Fibroblast of pulmonary artery (primary cell): Measurements from ENCODE around the gene NEURL1.

Experiments
- DNase-seq: peaks from one replicate; pipeline ENCODE4 v3.0.0-alpha.2; 2010; ENCODE audit warnings: low read depth
- H3K4me3 ChIP-seq: replicated peaks from 2 replicates; pipeline ENCODE4 v1.5.1; 2011; ENCODE audit warnings: low read depth, mild to moderate bottlenecking, control low read depth, low read length, moderate library complexity
- CTCF ChIP-seq: IDR thresholded peaks from 2 replicates; pipeline ENCODE4 v1.5.1; 2011; ENCODE audit warnings: mild to moderate bottlenecking, control low read depth, low read length, inconsistent platforms; ENCODE audit errors: missing control alignments

The NEURL1 gene

GRCh38 chr10:103542764-103543616 is 49.5 kb downstream of the NEURL1 start:
- peak; percentile 59 for DNase-seq
- peak; percentile 67 for TF ChIP-seq CTCF
- peak overlapping the region; percentile 35 for H3K4me3 ChIP-seq

GRCh38 chr10:103543617-103544525 is 50.4 kb downstream of the NEURL1 start:
- no peak for DNase-seq
- no peak for TF ChIP-seq CTCF
- no peak overlapping the region for H3K4me3 ChIP-seq

GRCh38 chr10:103544657-103545310 is 51.3 kb downstream of the NEURL1 start:
- H3K4me3 ChIP-seq: no peak overlapping the region
- no peak for TF ChIP-seq CTCF
- no peak for DNase-seq

GRCh38 chr10:103545366-103545765 is 51.9 kb downstream of the NEURL1 start:
- no peak for TF ChIP-seq CTCF
- H3K4me3 ChIP-seq: no peak overlapping the region
- no peak for DNase-seq

GRCh38 chr10:103545771-103546281 is 52.3 kb downstream of the NEURL1 start:
- no peak for DNase-seq
- no peak overlapping the region for H3K4me3 ChIP-seq
- TF ChIP-seq CTCF: no peak

GRCh38 chr10:103546401-103546800 is 52.9 kb downstream of the NEURL1 start:
- H3K4me3 ChIP-seq: no peak overlapping the region
- DNase-seq: no peak
- no peak for TF ChIP-seq CTCF
